Ishikawa (cell line): ENCODE data around the gene TAS2R60.

Experiments used
- CEBPB ChIP-seq: IDR thresholded peaks from 2 replicates; pipeline ENCODE4 v1.6.1; 2012
- EGR1 ChIP-seq: IDR thresholded peaks from 2 replicates; pipeline ENCODE4 v1.6.1; 2012
- EP300 ChIP-seq: IDR thresholded peaks from 2 replicates; pipeline ENCODE4 v1.6.1; 2012; ENCODE audit warnings: borderline replicate concordance
- FOXM1 ChIP-seq: IDR thresholded peaks from 2 replicates; pipeline ENCODE4 v1.6.1; 2012; ENCODE audit warnings: low read depth, borderline replicate concordance
- NFIC ChIP-seq: IDR thresholded peaks from 2 replicates; pipeline ENCODE4 v1.6.1; 2012
- RAD21 ChIP-seq: IDR thresholded peaks from 2 replicates; pipeline ENCODE4 v1.6.1; 2012; ENCODE audit warnings: low read depth
- TCF12 ChIP-seq: IDR thresholded peaks from 2 replicates; pipeline ENCODE4 v1.6.1; 2012; ENCODE audit warnings: low read depth
- YY1 ChIP-seq: IDR thresholded peaks from 2 replicates; pipeline ENCODE4 v1.6.1; 2012; ENCODE audit warnings: low read depth
- TF ChIP-seq, protein P1 (sequence below): IDR thresholded peaks from 2 replicates; pipeline ENCODE4 v1.6.1; 2012
- TF ChIP-seq, protein P2 (sequence below): IDR thresholded peaks from 2 replicates; pipeline ENCODE4 v1.6.1; 2012; ENCODE audit warnings: low read depth, mild to moderate bottlenecking
- TF ChIP-seq, protein P3 (sequence below): IDR thresholded peaks from 2 replicates; pipeline ENCODE4 v1.6.1; 2012

DNA sequence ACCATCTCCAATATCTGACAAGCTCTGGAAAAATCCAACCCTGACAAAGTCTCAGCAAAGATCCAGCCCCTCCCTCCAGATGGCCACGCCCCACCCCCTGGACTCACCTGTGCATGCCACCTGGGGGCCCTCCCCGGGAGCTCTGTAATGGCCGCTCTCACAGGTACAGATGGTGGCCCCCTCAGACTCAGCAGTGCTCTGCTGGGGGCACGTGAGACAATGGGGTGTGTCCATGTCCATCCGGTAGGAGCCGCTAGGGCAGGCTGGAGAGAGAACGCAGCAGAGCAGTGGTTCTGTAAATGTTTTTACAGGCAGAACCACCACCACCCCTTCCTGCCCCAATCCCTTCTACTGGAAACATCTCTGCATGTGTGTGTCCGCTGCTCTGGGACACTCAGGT is 44.1 kb upstream of the TAS2R60 start:
- no peak for TF ChIP-seq RAD21
- TF ChIP-seq, protein P1, sequence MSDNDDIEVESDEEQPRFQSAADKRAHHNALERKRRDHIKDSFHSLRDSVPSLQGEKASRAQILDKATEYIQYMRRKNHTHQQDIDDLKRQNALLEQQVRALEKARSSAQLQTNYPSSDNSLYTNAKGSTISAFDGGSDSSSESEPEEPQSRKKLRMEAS = no peak
- no peak for TF ChIP-seq CEBPB
- TF ChIP-seq, protein P2, sequence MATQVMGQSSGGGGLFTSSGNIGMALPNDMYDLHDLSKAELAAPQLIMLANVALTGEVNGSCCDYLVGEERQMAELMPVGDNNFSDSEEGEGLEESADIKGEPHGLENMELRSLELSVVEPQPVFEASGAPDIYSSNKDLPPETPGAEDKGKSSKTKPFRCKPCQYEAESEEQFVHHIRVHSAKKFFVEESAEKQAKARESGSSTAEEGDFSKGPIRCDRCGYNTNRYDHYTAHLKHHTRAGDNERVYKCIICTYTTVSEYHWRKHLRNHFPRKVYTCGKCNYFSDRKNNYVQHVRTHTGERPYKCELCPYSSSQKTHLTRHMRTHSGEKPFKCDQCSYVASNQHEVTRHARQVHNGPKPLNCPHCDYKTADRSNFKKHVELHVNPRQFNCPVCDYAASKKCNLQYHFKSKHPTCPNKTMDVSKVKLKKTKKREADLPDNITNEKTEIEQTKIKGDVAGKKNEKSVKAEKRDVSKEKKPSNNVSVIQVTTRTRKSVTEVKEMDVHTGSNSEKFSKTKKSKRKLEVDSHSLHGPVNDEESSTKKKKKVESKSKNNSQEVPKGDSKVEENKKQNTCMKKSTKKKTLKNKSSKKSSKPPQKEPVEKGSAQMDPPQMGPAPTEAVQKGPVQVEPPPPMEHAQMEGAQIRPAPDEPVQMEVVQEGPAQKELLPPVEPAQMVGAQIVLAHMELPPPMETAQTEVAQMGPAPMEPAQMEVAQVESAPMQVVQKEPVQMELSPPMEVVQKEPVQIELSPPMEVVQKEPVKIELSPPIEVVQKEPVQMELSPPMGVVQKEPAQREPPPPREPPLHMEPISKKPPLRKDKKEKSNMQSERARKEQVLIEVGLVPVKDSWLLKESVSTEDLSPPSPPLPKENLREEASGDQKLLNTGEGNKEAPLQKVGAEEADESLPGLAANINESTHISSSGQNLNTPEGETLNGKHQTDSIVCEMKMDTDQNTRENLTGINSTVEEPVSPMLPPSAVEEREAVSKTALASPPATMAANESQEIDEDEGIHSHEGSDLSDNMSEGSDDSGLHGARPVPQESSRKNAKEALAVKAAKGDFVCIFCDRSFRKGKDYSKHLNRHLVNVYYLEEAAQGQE = no peak
- TF ChIP-seq FOXM1 = no peak
- TF ChIP-seq YY1 = no peak
- no peak for TF ChIP-seq EP300
- TF ChIP-seq TCF12 = no peak
- TF ChIP-seq, protein P3, sequence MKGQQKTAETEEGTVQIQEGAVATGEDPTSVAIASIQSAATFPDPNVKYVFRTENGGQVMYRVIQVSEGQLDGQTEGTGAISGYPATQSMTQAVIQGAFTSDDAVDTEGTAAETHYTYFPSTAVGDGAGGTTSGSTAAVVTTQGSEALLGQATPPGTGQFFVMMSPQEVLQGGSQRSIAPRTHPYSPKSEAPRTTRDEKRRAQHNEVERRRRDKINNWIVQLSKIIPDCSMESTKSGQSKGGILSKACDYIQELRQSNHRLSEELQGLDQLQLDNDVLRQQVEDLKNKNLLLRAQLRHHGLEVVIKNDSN = no peak
- no peak for TF ChIP-seq NFIC
- TF ChIP-seq EGR1 = no peak
